Upper lobe of right lung (tissue), 1 donor: ENCODE results near the gene TMEM86A. TPM values are rescaled to one million over a fixed set of nuclear protein-coding genes. Genes with fewer than 3 reads are reported as not detected.
A peak's percentile ranks its signal among the peaks of the same experiment; 100 is the strongest.

ENCODE experiments used
- ATAC-seq: fragments of 200-7000 bp; cut with Tn5 transposase; one replicate; pipeline ENCODE4 v1.9.1; 2020; ENCODE audit warnings: mild to moderate bottlenecking, moderate library complexity
- DNase-seq: peaks from one replicate; pipeline ENCODE4 v3.0.0-alpha.2; 2020
- H3K27ac ChIP-seq: fragments of 200-600 bp; one replicate; pipeline ENCODE4 v1.8.0; 2022
- H3K27me3 ChIP-seq: fragments of 200-600 bp; one replicate; pipeline ENCODE4 v1.8.0; 2022; ENCODE audit warnings: mild to moderate bottlenecking
- H3K36me3 ChIP-seq: fragments of 200-600 bp; one replicate; pipeline ENCODE4 v1.8.0; 2022
- H3K4me1 ChIP-seq: fragments of 200-600 bp; one replicate; pipeline ENCODE4 v1.8.0; 2022
- H3K4me3 ChIP-seq: fragments of 200-600 bp; one replicate; pipeline ENCODE4 v1.8.0; 2022; ENCODE audit warnings: mild to moderate bottlenecking
- H3K9me3 ChIP-seq: fragments of 200-600 bp; one replicate; pipeline ENCODE4 v1.8.0; 2022
- CTCF ChIP-seq: fragments of 200-600 bp; IDR thresholded peaks from one replicate; pipeline ENCODE4 v1.8.0; 2022; ENCODE audit warnings: antibody characterized with exemption
- intact Hi-C: fragments of 100-400 bp; cut with DNase I; formaldehyde crosslinking; loops from one replicate; pipeline ENCODE4 v1.11.0; 2022
- total RNA-seq: library from RNA; stranded (reverse); fragmentation: NEBNext Ultra II Directional; extraction: Animal tissue kit (Norgen Biotek cat#: 25700); gene quantifications from one replicate; pipeline ENCODE4 v1.2.1, GENCODE V29; 2021
- donor health status: DM: no; HTN: yes; CAD: no; lungs with severe emphysema.

Gene TMEM86A
- total RNA-seq, 1 donor from 2014 or later, result 6.3 TPM

- Histone ChIP-seq H3K4me1 (no peaks in the 10 kb centered on the region), H3K36me3 (no peaks in the 10 kb centered on the region), H3K27me3 (no peaks in the 10 kb centered on the region), H3K9me3 (no peaks in the 10 kb centered on the region), H3K4me3 (no peak overlapping the region), H3K27ac (no peak overlapping the region)
- no peak for TF ChIP-seq CTCF
- intact Hi-C loops, result no loop called here
- ATAC-seq (no peak), DNase-seq (no peak)
Measured at GRCh38 chr11:18743900-18744514, 45.4 kb downstream of the TMEM86A start.

GRCh38 chr11:18745251-18745650 is 46.7 kb downstream of the TMEM86A start:
- H3K27ac ChIP-seq, result no peak overlapping the region
- TF ChIP-seq CTCF, result no peak
- intact Hi-C loops, result no loop called here
- H3K36me3 ChIP-seq, result no peaks in the 10 kb centered on the region
- no peak overlapping the region for H3K4me3 ChIP-seq
- no peaks in the 10 kb centered on the region for H3K27me3 ChIP-seq
- no peak for DNase-seq
- no peaks in the 10 kb centered on the region for H3K4me1 ChIP-seq
- ATAC-seq, result no peak
- no peaks in the 10 kb centered on the region for H3K9me3 ChIP-seq

GRCh38 chr11:18748766-18749365 is 50.3 kb downstream of the TMEM86A start:
- Histone ChIP-seq H3K27ac (no peak overlapping the region), H3K4me1 (no peaks in the 10 kb centered on the region), H3K9me3 (no peaks in the 10 kb centered on the region), H3K27me3 (no peaks in the 10 kb centered on the region), H3K4me3 (no peak overlapping the region), H3K36me3 (no peaks in the 10 kb centered on the region)
- intact Hi-C loops, result no loop called here
- ATAC-seq (no peak), DNase-seq (no peak)
- no peak for TF ChIP-seq CTCF

DNA sequence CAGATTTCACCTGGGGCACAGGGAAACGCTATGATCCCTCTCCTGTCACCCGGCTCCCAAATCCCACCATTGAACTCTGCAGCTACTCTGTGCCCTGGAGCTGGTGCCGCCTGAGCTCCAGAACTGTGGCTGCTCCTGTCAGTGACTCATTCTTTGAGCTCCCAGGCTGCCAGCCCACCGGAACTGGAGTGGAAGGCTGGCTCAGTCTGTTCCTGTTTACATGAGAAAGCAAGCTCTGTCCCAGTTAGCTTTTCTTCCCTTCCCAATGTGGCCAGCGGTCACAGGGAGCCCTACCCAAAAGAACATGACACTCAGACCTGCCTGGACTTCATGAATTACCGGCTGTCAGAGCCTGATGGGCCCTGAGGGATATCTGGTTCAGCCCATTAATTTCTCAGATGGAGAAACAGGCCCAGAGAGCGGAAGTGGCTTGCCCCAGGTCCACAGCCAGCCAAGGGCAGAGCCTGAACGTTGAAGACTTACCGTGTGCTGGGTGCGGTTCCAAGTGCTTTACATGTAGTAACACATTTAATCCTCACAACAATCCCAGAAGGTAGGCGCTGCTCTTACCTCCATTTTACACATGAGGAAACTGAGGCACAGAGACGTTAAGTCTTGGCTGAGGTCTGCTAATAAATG is 51.2 kb downstream of the TMEM86A start:
- intact Hi-C loops, result no loop called here
- Histone ChIP-seq H3K9me3 (no peaks in the 10 kb centered on the region), H3K27me3 (no peaks in the 10 kb centered on the region), H3K4me3 (no peak overlapping the region), H3K27ac (no peak overlapping the region), H3K4me1 (no peaks in the 10 kb centered on the region), H3K36me3 (no peaks in the 10 kb centered on the region)
- DNase-seq, result no peak
- ATAC-seq, result peak; percentile 57
- TF ChIP-seq CTCF, result no peak

- Histone ChIP-seq H3K4me3 (no peak overlapping the region), H3K27me3 (no peaks in the 10 kb centered on the region), H3K9me3 (no peaks in the 10 kb centered on the region), H3K36me3 (no peaks in the 10 kb centered on the region), H3K4me1 (no peaks in the 10 kb centered on the region), H3K27ac (no peak overlapping the region)
- DNase-seq, result no peak
- intact Hi-C loops, result no loop called here
- TF ChIP-seq CTCF, result no peak
- no peak for ATAC-seq
Measured at GRCh38 chr11:18750944-18751343, 52.4 kb downstream of the TMEM86A start.
